ENCODE data around the gene FFAR1.

The FFAR1 gene

DNA sequence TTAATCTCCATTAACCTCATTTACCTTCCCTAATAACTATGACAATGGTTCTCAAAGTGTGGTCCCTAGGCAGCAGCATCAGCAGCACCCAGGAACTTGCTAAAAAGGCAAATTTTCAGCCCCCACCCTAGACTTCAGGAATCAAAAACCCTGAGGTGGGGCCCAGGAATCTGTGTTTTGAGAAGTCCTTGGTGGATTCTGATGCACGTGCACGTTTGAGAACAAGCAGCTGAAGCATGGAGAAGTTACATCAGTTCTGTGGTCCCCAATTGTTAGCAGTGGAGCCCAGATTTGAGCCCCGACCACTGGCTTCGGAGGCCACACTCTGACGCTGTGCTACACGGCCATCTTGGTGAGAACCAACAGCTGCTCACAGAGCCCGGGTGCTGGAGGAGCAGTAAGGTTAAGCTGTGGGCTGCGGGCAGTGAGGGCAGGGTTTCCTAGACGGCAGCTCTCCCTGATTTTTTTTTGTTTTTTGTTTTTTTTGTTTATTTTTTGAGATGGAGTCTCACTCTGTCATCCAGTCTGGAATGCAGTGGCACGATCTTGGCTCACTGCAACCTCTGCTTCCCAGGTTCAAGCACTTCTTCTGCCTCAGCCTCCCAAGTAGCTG lies 32.7 kb upstream of the FFAR1 start:
- Histone ChIP-seq H3K27ac (ENCODE audit: low read depth in 2 of 2, low read length in 2 of 2) (no peak overlapping the region), H3K9ac (ENCODE audit: low read depth in 1 of 2, low read length in 2 of 2) (no peak overlapping the region), H3K27me3 (ENCODE audit: control insufficient read depth in 2 of 2, insufficient read depth in 2 of 2, low read length in 2 of 2) (no peaks in the 10 kb centered on the region), H3K4me3 (ENCODE audit: low read length in 2 of 2) (no peak overlapping the region), H3K4me1 (ENCODE audit: control insufficient read depth in 2 of 2, insufficient read depth in 2 of 2, low read length in 2 of 2) (peaks cover 2 to 3% of the 10 kb centered on the region in 2 donors), H3K36me3 (ENCODE audit: control insufficient read depth in 2 of 2, insufficient read depth in 2 of 2, low read length in 2 of 2) (no peaks in the 10 kb centered on the region), H3K9me3 (ENCODE audit: control insufficient read depth in 2 of 2, low read length in 2 of 2) (no peaks in the 10 kb centered on the region)

DNA sequence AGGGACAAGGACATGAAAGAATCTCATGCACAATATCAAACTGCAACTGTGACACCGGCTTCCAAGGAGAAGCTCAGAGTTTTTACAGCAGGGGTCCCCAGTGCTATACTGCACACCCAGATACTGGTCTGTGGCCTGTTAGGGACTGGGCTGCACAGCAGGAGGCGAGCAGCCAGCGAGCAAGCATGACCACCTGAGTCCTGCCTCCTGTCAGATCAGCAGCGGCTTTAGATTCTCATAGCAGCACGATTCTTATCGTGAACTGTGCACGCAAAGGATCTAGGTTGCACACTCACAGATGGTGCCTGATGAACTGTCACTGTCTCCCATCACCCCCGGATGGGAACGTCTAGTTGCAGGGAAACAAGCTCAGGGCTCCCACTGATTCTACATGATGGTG lies 31.8 kb upstream of the FFAR1 start:
- no peaks in the 10 kb centered on the region for H3K9me3 ChIP-seq (ENCODE audit: control insufficient read depth in 2 of 2, low read length in 2 of 2)
- no peak overlapping the region for H3K9ac ChIP-seq (ENCODE audit: low read depth in 1 of 2, low read length in 2 of 2)
- no peak overlapping the region for H3K27ac ChIP-seq (ENCODE audit: low read depth in 2 of 2, low read length in 2 of 2)
- no peaks in the 10 kb centered on the region for H3K27me3 ChIP-seq (ENCODE audit: control insufficient read depth in 2 of 2, insufficient read depth in 2 of 2, low read length in 2 of 2)
- no peak overlapping the region for H3K4me3 ChIP-seq (ENCODE audit: low read length in 2 of 2)
- H3K36me3 ChIP-seq (ENCODE audit: control insufficient read depth in 2 of 2, insufficient read depth in 2 of 2, low read length in 2 of 2): no peaks in the 10 kb centered on the region
- peaks cover 2 to 3% of the 10 kb centered on the region in 2 donors for H3K4me1 ChIP-seq (ENCODE audit: control insufficient read depth in 2 of 2, insufficient read depth in 2 of 2, low read length in 2 of 2)

DNA sequence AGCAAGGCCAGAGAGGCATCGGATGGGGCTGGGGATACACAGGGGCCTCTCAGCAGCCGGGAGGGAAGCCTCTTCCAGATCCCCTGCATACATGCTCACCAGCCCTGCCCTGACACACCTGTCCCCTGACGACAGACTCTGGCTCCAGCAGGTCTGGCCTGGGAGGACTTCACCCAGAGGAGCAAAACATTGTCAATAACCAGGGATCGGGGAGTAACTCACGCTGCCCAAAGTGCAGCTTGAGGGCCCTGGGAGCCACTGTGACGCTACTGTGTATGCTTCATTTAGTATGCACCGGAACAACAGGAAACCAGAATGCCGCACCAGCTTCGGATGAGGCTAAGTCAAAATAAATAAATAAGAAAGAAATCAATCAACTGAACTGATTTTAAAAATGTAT lies 31.1 kb upstream of the FFAR1 start:
- peaks cover 2 to 3% of the 10 kb centered on the region in 2 donors for H3K4me1 ChIP-seq (ENCODE audit: control insufficient read depth in 2 of 2, insufficient read depth in 2 of 2, low read length in 2 of 2)
- H3K27ac ChIP-seq (ENCODE audit: low read depth in 2 of 2, low read length in 2 of 2): no peak overlapping the region
- H3K9ac ChIP-seq (ENCODE audit: low read depth in 1 of 2, low read length in 2 of 2): no peak overlapping the region
- H3K9me3 ChIP-seq (ENCODE audit: control insufficient read depth in 2 of 2, low read length in 2 of 2): no peaks in the 10 kb centered on the region
- no peak overlapping the region for H3K4me3 ChIP-seq (ENCODE audit: low read length in 2 of 2)
- no peaks in the 10 kb centered on the region for H3K36me3 ChIP-seq (ENCODE audit: control insufficient read depth in 2 of 2, insufficient read depth in 2 of 2, low read length in 2 of 2)
- H3K27me3 ChIP-seq (ENCODE audit: control insufficient read depth in 2 of 2, insufficient read depth in 2 of 2, low read length in 2 of 2): no peaks in the 10 kb centered on the region

DNA sequence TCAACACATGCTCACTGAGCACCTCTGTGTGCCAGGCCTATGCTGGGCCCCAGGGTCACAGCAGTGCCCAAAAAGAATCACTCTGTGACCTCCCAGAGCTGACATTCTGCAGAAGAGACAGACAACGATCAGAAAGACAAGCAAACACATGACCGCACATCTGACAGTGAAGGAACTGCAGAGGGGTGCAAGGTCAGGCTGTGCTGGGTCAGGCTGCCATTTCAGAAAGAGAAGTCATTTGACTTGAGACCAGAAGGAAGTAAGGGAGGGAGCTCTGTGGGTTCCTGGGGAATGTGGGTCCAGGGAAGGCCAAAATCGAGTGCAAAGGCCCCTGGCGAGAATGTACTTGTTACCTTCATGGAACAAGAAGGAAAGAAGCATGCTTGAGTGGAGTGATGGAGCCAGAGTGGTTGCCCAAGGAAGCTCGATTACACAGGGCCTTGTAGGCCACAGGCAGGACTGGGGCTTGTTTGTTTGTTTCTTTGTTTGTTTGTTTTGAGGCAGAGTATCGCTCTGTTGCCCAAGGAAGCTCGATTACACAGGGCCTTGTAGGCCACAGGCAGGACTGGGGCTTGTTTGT lies 30.1 kb upstream of the FFAR1 start:
- Histone ChIP-seq H3K27ac (ENCODE audit: low read depth in 2 of 2, low read length in 2 of 2) (no peak overlapping the region), H3K36me3 (ENCODE audit: control insufficient read depth in 2 of 2, insufficient read depth in 2 of 2, low read length in 2 of 2) (no peaks in the 10 kb centered on the region), H3K27me3 (ENCODE audit: control insufficient read depth in 2 of 2, insufficient read depth in 2 of 2, low read length in 2 of 2) (no peaks in the 10 kb centered on the region), H3K4me3 (ENCODE audit: low read length in 2 of 2) (no peak overlapping the region), H3K4me1 (ENCODE audit: control insufficient read depth in 2 of 2, insufficient read depth in 2 of 2, low read length in 2 of 2) (peaks cover 2 to 3% of the 10 kb centered on the region in 2 donors), H3K9me3 (ENCODE audit: control insufficient read depth in 2 of 2, low read length in 2 of 2) (no peaks in the 10 kb centered on the region), H3K9ac (ENCODE audit: low read depth in 1 of 2, low read length in 2 of 2) (no peak overlapping the region)

DNA sequence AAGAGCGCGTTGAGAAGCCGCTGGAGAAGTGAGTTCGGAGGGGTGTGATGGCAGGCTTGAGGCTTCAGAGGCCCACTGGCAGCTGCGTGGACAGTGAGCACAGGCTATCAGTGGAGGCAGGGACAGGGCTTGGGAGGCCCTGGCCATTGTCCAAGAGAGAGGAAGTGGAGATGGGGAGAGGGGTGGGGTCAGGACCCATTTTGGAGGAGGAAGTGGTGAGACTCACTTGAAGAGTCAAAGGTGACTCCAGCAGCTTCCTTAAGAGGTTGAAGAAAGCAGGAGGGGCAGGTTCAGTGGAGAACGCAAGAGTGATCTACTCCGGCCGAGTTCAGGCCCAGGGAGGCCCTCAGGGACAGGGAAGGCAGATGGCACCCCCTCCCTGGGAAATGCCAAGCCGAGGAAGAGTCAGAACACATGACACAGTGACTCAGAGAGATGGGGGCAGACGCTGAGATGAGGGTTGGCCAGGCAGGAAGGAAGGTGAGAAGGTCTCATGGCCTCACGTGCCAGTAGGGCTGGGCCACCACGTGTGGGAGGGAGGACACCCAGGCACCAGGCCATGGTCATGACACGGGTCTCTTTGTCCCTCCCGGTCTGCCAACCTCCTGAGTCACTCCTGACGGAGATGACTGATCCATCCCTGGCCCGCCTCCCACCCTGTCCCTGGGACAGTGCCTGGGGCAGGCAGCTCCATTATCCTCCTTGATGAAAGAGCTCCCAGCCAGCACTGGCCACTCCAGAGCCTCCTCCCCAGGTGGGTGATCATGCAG lies 28.8 kb upstream of the FFAR1 start:
- no peak overlapping the region for H3K9ac ChIP-seq (ENCODE audit: low read depth in 1 of 2, low read length in 2 of 2)
- H3K9me3 ChIP-seq (ENCODE audit: control insufficient read depth in 2 of 2, low read length in 2 of 2): no peaks in the 10 kb centered on the region
- H3K36me3 ChIP-seq (ENCODE audit: control insufficient read depth in 2 of 2, insufficient read depth in 2 of 2, low read length in 2 of 2): no peaks in the 10 kb centered on the region
- no peak overlapping the region for H3K4me3 ChIP-seq (ENCODE audit: low read length in 2 of 2)
- H3K4me1 ChIP-seq (ENCODE audit: control insufficient read depth in 2 of 2, insufficient read depth in 2 of 2, low read length in 2 of 2): peaks cover 2 to 3% of the 10 kb centered on the region in 2 donors
- no peaks in the 10 kb centered on the region for H3K27me3 ChIP-seq (ENCODE audit: control insufficient read depth in 2 of 2, insufficient read depth in 2 of 2, low read length in 2 of 2)
- peak overlapping the region in 1 of 2 donors; percentile 9 for H3K27ac ChIP-seq (ENCODE audit: low read depth in 2 of 2, low read length in 2 of 2)

DNA sequence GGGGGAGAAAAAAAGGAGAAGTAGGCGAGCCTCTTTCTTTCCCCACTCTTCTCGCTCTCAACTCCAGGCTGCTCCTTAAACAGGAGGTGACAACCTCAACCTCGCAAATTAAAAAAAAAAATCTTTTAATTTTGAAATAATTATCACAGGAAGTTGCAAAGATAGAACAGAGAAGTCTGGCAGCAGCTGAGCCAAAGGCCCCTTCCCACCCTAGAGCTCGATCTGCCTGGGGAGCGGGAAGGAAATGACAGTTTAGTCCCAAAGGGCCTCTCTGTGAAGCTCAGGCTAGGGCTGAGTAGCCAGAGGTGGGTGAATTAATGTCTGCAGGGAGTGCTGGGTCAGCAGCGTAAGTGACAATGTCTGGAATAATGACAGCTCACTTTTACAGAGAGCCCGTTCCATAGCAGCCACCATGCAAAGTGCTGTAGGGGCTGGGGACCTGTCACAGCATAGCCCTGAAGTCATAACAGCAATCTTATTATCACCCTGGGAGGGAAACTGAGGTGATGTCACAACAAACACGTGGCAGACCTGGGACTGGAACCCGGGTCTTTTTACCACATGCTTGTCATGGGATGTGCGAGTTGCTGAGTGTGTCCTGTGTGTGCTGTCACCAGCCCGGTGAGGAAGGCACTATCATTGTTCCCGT lies 27.5 kb upstream of the FFAR1 start:
- Histone ChIP-seq H3K36me3 (ENCODE audit: control insufficient read depth in 2 of 2, insufficient read depth in 2 of 2, low read length in 2 of 2) (no peaks in the 10 kb centered on the region), H3K4me3 (ENCODE audit: low read length in 2 of 2) (no peak overlapping the region), H3K27me3 (ENCODE audit: control insufficient read depth in 2 of 2, insufficient read depth in 2 of 2, low read length in 2 of 2) (no peaks in the 10 kb centered on the region), H3K4me1 (ENCODE audit: control insufficient read depth in 2 of 2, insufficient read depth in 2 of 2, low read length in 2 of 2) (peaks cover 2 to 3% of the 10 kb centered on the region in 2 donors), H3K9me3 (ENCODE audit: control insufficient read depth in 2 of 2, low read length in 2 of 2) (no peaks in the 10 kb centered on the region), H3K27ac (ENCODE audit: low read depth in 2 of 2, low read length in 2 of 2) (no peak overlapping the region), H3K9ac (ENCODE audit: low read depth in 1 of 2, low read length in 2 of 2) (no peak overlapping the region)

DNA sequence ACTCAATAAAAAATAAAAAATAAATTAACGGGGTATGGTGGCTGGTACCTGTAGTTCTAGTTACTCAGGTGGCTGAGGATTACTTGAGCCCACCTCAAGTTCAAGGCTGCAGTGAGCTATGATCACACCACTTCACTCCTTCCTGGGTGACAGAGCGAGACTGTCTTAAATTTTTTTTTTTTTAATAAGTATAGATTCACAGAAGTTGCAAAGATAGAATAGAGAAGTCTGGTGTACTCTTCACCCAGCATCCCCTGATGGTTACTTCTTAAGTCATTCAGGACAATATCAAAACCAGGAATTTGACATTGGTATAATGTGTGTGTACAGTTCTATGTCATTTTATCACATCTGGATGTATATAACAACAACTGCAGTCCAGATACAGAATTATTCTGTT lies 26.4 kb upstream of the FFAR1 start:
- H3K36me3 ChIP-seq (ENCODE audit: control insufficient read depth in 2 of 2, insufficient read depth in 2 of 2, low read length in 2 of 2): no peaks in the 10 kb centered on the region
- no peaks in the 10 kb centered on the region for H3K27me3 ChIP-seq (ENCODE audit: control insufficient read depth in 2 of 2, insufficient read depth in 2 of 2, low read length in 2 of 2)
- H3K9ac ChIP-seq (ENCODE audit: low read depth in 1 of 2, low read length in 2 of 2): no peak overlapping the region
- no peaks in the 10 kb centered on the region for H3K9me3 ChIP-seq (ENCODE audit: control insufficient read depth in 2 of 2, low read length in 2 of 2)
- no peak overlapping the region for H3K4me3 ChIP-seq (ENCODE audit: low read length in 2 of 2)
- H3K4me1 ChIP-seq (ENCODE audit: control insufficient read depth in 2 of 2, insufficient read depth in 2 of 2, low read length in 2 of 2): peaks cover 2 to 3% of the 10 kb centered on the region in 2 donors
- H3K27ac ChIP-seq (ENCODE audit: low read depth in 2 of 2, low read length in 2 of 2): no peak overlapping the region

DNA sequence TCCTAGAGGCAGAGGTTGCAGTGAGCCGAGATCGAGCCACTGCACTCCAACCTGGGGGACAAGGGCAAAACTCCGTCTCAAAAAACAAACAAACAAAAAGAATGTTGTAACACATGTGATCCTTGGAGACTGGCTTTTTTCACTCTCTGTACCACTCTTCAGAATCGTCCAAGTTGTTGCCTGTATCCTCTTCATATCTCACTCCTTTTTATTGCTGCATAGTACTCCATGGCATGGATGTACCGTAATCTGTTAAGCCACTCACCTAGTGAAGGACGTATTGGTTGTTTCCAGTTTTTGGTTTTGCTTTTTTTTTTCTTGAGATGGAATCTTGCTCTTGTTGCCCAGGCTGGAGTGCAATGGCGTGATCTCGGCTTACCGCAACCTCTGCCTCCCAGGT lies 25.7 kb upstream of the FFAR1 start:
- H3K9ac ChIP-seq (ENCODE audit: low read depth in 1 of 2, low read length in 2 of 2): no peak overlapping the region
- H3K36me3 ChIP-seq (ENCODE audit: control insufficient read depth in 2 of 2, insufficient read depth in 2 of 2, low read length in 2 of 2): no peaks in the 10 kb centered on the region
- H3K27ac ChIP-seq (ENCODE audit: low read depth in 2 of 2, low read length in 2 of 2): no peak overlapping the region
- no peak overlapping the region for H3K4me3 ChIP-seq (ENCODE audit: low read length in 2 of 2)
- peaks cover 2 to 3% of the 10 kb centered on the region in 2 donors for H3K4me1 ChIP-seq (ENCODE audit: control insufficient read depth in 2 of 2, insufficient read depth in 2 of 2, low read length in 2 of 2)
- no peaks in the 10 kb centered on the region for H3K27me3 ChIP-seq (ENCODE audit: control insufficient read depth in 2 of 2, insufficient read depth in 2 of 2, low read length in 2 of 2)
- H3K9me3 ChIP-seq (ENCODE audit: control insufficient read depth in 2 of 2, low read length in 2 of 2): no peaks in the 10 kb centered on the region

DNA sequence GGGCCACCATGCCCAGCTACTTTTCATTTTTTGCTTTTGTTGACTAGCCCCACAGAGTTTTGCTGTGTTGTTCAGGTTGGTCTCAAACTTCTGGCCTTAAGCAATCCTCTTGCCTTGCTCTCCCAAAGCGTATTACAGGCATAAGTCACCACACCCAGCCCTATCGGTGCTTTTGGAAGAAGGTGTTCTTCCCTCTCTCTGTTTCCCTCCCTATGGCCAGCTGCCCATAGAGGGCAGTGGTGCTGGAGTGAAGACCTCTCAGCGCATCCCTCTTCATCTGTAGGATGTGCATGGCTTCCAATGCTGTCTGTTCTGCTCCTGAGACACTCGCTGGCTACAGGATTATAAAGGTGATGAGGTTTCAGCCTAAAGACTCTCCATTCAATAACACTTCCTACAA lies 20.1 kb upstream of the FFAR1 start:
- H3K36me3 ChIP-seq (ENCODE audit: control insufficient read depth in 2 of 2, insufficient read depth in 2 of 2, low read length in 2 of 2): no peaks in the 10 kb centered on the region
- no peak overlapping the region for H3K27ac ChIP-seq (ENCODE audit: low read depth in 2 of 2, low read length in 2 of 2)
- no peak overlapping the region for H3K9ac ChIP-seq (ENCODE audit: low read depth in 1 of 2, low read length in 2 of 2)
- no peak overlapping the region for H3K4me3 ChIP-seq (ENCODE audit: low read length in 2 of 2)
- H3K4me1 ChIP-seq (ENCODE audit: control insufficient read depth in 2 of 2, insufficient read depth in 2 of 2, low read length in 2 of 2): no peaks in the 10 kb centered on the region
- peaks cover 0 to 4% of the 10 kb centered on the region in 2 donors for H3K27me3 ChIP-seq (ENCODE audit: control insufficient read depth in 2 of 2, insufficient read depth in 2 of 2, low read length in 2 of 2)
- no peaks in the 10 kb centered on the region for H3K9me3 ChIP-seq (ENCODE audit: control insufficient read depth in 2 of 2, low read length in 2 of 2)

DNA sequence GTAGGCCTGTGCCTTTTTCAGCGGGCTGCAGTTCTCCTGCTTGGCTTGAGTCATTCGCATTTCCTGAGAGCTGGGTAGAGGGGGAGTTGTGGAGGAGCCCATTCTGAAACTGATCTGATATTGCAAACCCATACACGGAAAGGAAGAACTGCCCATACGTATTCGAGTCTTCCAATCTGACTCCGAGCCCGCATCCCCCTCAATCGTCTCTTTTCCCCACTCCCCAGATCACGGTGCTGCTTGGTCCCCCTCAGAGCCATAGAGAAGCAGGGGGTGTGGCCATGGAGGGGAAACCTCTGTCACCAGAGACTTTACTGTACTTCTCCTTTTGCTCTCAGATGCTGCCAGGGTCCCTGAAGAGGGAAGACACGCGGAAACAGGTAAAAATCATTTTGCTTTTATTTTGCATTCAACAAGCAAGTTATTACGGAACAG lies 18.8 kb upstream of the FFAR1 start, which contains the start of gene CD22:
TSS of gene CD22 (plus strand) at position 337 of the 435 bp plus-strand sequence. CDS start 2,854 bp downstream, outside the sequence.
- H3K9me3 ChIP-seq (ENCODE audit: control insufficient read depth in 2 of 2, low read length in 2 of 2): no peaks in the 10 kb centered on the region
- peaks cover 0 to 5% of the 10 kb centered on the region in 2 donors for H3K27me3 ChIP-seq (ENCODE audit: control insufficient read depth in 2 of 2, insufficient read depth in 2 of 2, low read length in 2 of 2)
- peak within 1 kb of the TSS; percentile 26 to 41 for H3K9ac ChIP-seq (ENCODE audit: low read depth in 1 of 2, low read length in 2 of 2)
- H3K36me3 ChIP-seq (ENCODE audit: control insufficient read depth in 2 of 2, insufficient read depth in 2 of 2, low read length in 2 of 2): no peaks in the 10 kb centered on the region
- H3K27ac ChIP-seq (ENCODE audit: low read depth in 2 of 2, low read length in 2 of 2): peak within 1 kb of the TSS; percentile 29 to 48
- H3K4me3 ChIP-seq (ENCODE audit: low read length in 2 of 2): peak within 1 kb of the TSS in 1 of 2 donors; percentile 41
- H3K4me1 ChIP-seq (ENCODE audit: control insufficient read depth in 2 of 2, insufficient read depth in 2 of 2, low read length in 2 of 2): no peaks in the 10 kb centered on the region

Measured in mucosa of rectum (tissue), 2 donors.